Fibroblast of skin of left biceps (primary cell): ENCODE data around the gene CTDSP1.

Experiments
- DNase-seq, 2 experiments: peaks; one replicate each; pipeline ENCODE4 v3.0.0-alpha.2; 2013; ENCODE audit warnings: low read depth in 2 of 2

CTDSP1 gene

GRCh38 chr2:218425531-218425930 is 25.9 kb downstream of the CTDSP1 start:
- DNase-seq, result no peak

GRCh38 chr2:218427741-218428140 is 28.1 kb downstream of the CTDSP1 start:
- no peak for DNase-seq

- no peak for DNase-seq
Observed at GRCh38 chr2:218428846-218429558, 29.3 kb downstream of the CTDSP1 start.

- no peak for DNase-seq
Observed at GRCh38 chr2:218429911-218430692, 30.4 kb downstream of the CTDSP1 start.

- no peak for DNase-seq
Observed at GRCh38 chr2:218430721-218431120, 31.1 kb downstream of the CTDSP1 start.

GRCh38 chr2:218431878-218432277 is 32.2 kb downstream of the CTDSP1 start:
- no peak for DNase-seq

- DNase-seq, result no peak
Observed at GRCh38 chr2:218432676-218433365, 33.2 kb downstream of the CTDSP1 start.

- DNase-seq, result no peak
Observed at GRCh38 chr2:218434456-218434855, 34.8 kb downstream of the CTDSP1 start.

- no peak for DNase-seq
Observed at GRCh38 chr2:218435003-218435982, 35.6 kb downstream of the CTDSP1 start.

GRCh38 chr2:218436992-218437391 is 37.3 kb downstream of the CTDSP1 start:
- DNase-seq, result no peak

- no peak for DNase-seq
Observed at GRCh38 chr2:218437969-218438368, 38.3 kb downstream of the CTDSP1 start.

GRCh38 chr2:218438596-218438995 is 38.9 kb downstream of the CTDSP1 start:
- DNase-seq, result no peak

- no peak for DNase-seq
Observed at GRCh38 chr2:218444692-218445357, 45.2 kb downstream of the CTDSP1 start.

- DNase-seq, result no peak
Observed at GRCh38 chr2:218445602-218446001, 45.9 kb downstream of the CTDSP1 start.

- no peak for DNase-seq
Observed at GRCh38 chr2:218446547-218446946, 46.9 kb downstream of the CTDSP1 start.

GRCh38 chr2:218447072-218447471 is 47.4 kb downstream of the CTDSP1 start:
- DNase-seq, result no peak

GRCh38 chr2:218448934-218449333 is 49.3 kb downstream of the CTDSP1 start:
- DNase-seq, result no peak

GRCh38 chr2:218452079-218452478 is 52.4 kb downstream of the CTDSP1 start:
- no peak for DNase-seq
